Fibroblast of lung (primary cell): Measurements from ENCODE around the gene SSBP1.

Experiments used
- CTCF ChIP-seq, 2 donors: IDR thresholded peaks in 1 of 2; conservative IDR thresholded peaks in 1 of 2; 1 replicate in 1 of 2; 2 replicates in 1 of 2; pipeline ENCODE4 v1.5.1; 2011 to 2012; ENCODE audit warnings: low read length in 2 of 2, control low read depth in 1 of 2, inconsistent platforms in 1 of 2, low read depth in 1 of 2, mild to moderate bottlenecking in 1 of 2
- EZH2 ChIP-seq: IDR thresholded peaks from 2 replicates; pipeline ENCODE4 v1.5.1; 2012; ENCODE audit warnings: low read length, control low read depth, mild to moderate bottlenecking; ENCODE audit errors: missing control alignments

- TF ChIP-seq CTCF (conservative IDR thresholded peaks at IDR 0.05 in 1 of 2, IDR thresholded peaks at IDR 0.05 in 1 of 2; ENCODE audit: low read depth in 1 of 2, low read length in 2 of 2), result no peak
- no peak for TF ChIP-seq EZH2
These were observed 33.4 kb upstream of the SSBP1 start for GRCh38 chr7:141704741-141705140.
